GM12873 (cell line): Measurements from ENCODE around the gene RGP1.

ENCODE experiments used
- CTCF ChIP-seq: IDR thresholded peaks from 2 replicates; pipeline ENCODE4 v1.5.1; 2012; ENCODE audit warnings: low read depth, mild to moderate bottlenecking, moderate library complexity, low read length, control low read depth; ENCODE audit not compliant: insufficient read depth; ENCODE audit errors: missing control alignments

RGP1 gene

GRCh38 chr9:35714123-35714522, 35.0 kb upstream of the RGP1 start:
- TF ChIP-seq CTCF, result no peak

DNA sequence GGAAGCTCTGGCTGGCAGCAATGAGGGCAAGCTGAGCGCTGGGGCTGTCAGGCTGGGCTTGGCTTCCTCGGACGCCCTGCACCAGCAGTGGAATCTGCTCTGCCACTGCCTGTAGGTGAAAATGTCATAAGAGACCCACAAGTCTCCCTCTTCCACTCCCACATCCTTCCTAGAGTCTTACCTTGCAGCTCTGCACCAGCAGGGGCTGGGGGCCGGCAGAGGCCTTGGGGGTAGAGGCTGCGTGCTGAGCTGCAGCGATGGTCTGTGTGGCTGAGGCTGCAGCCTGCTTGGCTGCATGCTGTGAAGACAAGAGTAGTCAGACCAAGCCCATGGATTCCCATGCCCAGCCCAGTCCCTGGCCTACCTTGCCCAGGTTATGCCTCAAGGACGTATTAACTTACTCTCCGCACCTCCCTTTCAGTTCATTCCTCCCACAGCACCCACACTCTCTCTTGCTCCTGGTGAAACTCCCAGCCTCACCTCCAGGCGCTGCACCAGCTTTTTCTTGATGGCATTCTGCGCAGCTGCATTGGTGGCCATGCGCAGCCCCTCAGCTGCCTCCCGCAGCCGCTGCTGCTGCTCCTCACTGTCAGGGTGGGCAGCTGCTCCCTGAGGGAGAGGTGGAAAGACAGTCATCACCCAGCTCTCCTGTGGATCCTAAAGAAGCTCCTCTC, 34.4 kb upstream of the RGP1 start:
- no peak for TF ChIP-seq CTCF

DNA sequence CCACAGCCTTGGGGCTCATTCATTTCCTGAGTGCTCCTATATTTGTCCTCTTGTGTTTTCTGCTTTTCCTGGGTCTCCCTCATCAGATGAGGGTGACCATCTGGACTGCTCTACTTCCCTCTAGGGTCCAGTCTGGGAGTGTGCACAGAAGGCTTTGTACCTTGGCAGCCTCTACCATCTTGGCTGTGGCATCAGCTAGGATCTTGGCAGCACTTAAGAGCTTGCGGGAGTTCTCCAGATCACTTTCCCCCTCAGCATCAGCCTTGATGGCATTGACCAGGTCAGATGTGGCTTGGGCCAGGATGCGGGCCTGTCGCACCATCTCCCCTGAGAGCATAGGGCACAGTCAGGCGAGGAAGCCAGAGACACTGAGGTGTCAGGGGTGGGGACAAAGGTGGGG, 32.9 kb upstream of the RGP1 start:
- no peak for TF ChIP-seq CTCF

DNA sequence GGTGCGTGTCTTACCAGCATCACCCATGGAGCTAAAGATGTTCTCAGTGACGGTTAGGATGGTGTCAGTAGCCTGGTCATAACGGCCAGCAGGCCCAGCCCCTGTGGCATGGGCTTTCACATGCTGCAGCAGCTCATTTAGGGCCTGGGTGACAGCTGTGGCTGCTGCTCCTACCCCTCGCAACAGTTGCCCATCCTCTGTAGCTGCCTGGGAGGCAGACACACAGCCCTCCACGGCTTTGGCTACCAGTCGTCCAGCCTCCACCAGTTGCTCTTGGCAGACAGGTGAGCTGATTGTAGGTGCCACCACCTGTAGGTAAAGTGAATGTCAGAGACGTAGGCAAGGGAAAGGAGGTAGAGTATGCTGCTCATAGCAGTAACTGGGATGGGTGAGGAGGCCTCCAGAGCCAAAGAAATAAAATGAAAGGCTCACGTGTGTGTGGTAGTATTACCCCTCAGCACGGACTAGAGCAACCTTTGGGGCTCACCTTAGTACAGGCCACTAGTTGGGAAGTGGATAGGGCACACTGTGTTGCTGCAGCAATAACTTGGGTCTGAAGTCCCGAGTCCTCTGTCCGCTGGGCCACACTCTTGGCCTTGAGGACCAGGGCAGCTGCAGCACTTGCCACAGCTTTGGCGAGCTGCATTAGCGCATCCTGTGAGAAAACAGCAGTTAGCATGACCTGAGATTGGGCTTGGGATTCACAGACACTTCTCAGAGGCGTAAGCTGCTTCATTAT, 31.8 kb upstream of the RGP1 start:
- no peak for TF ChIP-seq CTCF

DNA sequence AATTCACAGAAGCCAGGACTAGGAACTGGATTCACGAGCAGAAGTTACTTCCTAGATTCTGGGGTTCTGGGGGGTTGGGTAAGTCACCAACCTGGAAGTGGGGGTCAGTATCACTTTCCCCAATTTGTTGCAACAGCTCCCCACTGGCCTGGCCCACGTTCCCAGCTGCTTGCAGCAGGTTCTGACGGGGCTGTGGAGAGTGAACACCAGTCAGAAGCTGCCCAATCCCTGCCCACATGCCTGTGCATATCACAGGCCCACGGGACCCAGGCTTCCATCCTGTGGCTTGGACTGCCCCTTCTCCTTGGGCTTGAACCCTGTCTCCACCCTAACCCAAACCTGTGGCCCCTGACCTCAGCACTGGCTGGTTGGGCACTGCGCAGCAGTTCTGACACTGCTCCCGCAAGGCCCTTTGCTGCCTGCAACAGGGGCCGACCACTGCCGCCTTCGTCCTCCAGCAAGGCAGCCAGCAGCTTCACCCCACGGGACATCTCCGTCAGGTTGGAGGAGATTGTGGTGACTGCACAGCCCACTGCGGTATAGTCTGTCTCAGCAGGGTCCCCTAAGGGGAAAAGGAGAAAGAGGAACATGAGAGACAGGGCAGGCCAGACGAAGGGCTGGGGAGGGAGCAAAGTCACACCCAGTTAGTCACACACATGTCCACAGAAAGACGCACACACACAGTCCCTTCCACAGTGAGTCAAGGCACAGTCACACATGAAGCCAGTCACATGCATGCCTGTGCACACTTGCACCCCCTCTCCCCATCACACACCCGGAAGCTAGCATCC, 30.2 kb upstream of the RGP1 start:
- no peak for TF ChIP-seq CTCF

DNA sequence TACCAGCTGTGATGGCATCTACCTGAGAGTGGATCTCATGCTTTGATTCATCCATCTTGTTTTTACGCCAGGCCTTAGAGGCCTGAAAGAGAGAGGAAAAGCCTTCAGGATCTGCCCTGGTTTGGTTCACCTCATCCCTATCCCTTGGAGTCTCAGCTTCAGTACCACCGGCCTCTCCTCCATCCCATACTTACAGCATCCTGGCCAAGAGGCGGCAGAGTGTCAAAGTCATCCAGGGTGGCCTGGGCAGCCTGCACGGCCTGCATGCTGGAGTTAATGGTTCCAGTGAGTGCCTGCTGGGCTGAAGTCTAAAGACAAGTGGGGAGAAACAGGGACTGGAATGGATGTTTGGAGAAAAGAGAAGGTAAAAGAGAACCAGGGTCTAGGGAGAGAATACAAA, 29.5 kb upstream of the RGP1 start:
- TF ChIP-seq CTCF, result no peak

DNA sequence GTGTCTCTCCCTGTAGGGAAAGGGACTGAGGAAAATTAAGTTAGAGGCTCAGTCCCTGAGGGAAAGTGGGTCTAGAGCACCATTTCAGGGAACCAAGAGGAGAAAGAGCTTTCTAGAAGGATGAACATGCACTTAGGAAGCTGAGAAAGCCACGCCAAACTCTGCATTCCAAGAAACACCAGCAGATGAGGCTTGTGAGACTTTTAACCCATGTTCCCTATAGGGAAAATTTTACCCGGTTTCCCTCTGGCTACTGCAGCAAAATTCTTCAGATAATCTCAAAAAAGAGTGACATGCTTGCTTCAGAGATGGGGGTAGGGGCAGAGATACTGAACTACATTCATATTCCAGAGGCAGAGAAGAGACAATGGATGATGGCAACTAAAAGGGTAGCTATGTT, 25.7 kb upstream of the RGP1 start:
- no peak for TF ChIP-seq CTCF
